Retinal pigment epithelial cell (primary cell): ENCODE measurements around the gene NXN.

Experiments used
- DNase-seq: peaks from one replicate; pipeline ENCODE4 v3.0.0-alpha.2; 2010; ENCODE audit warnings: low read depth
- H3K4me3 ChIP-seq: 2 replicates; pipeline ENCODE4 v1.5.1; 2011; ENCODE audit warnings: mild to moderate bottlenecking, low read length, control low read depth, moderate library complexity
- CTCF ChIP-seq: conservative IDR thresholded peaks from 2 replicates; pipeline ENCODE4 v1.5.1; 2011; ENCODE audit warnings: low read depth, low read length, control low read depth, inconsistent platforms

Gene NXN

GRCh38 chr17:935485-935884, 44.1 kb downstream of the NXN start:
- H3K4me3 ChIP-seq: no peak overlapping the region
- TF ChIP-seq CTCF: no peak
- DNase-seq: no peak

- DNase-seq: peak; percentile 98
- H3K4me3 ChIP-seq: no peak overlapping the region
- no peak for TF ChIP-seq CTCF
Observed at GRCh38 chr17:933312-934073, 46.1 kb downstream of the NXN start.

GRCh38 chr17:930258-930657, 49.3 kb downstream of the NXN start:
- DNase-seq: no peak
- no peak for TF ChIP-seq CTCF
- no peak overlapping the region for H3K4me3 ChIP-seq

- peak; percentile 64 for DNase-seq
- no peak overlapping the region for H3K4me3 ChIP-seq
- TF ChIP-seq CTCF: no peak
Observed at GRCh38 chr17:929586-929985, 50.0 kb downstream of the NXN start.

- no peak for TF ChIP-seq CTCF
- peak; percentile 98 for DNase-seq
- no peak overlapping the region for H3K4me3 ChIP-seq
Observed at GRCh38 chr17:927611-928461, 51.7 kb downstream of the NXN start.

GRCh38 chr17:925817-926216, 53.8 kb downstream of the NXN start:
- no peak for TF ChIP-seq CTCF

More at GRCh38 chr17:925817-926216, 53.8 kb downstream of the NXN start:
- no peak overlapping the region for H3K4me3 ChIP-seq
- no peak for DNase-seq
